ENCODE data around the gene GZF1. TPM values are rescaled to one million over a fixed set of nuclear protein-coding genes. Genes with fewer than 3 reads are reported as not detected.

The GZF1 gene
- polyA plus RNA-seq, 1 of the 3 experiments (the other 2 are of a cell fraction) = 20.6 TPM

GRCh38 chr20:23313271-23313670 is 48.7 kb upstream of the GZF1 start:
- WGBS (ENCODE audit: low lambda C conversion rate) = 3% methylated on average over 1 of the region's 1 CpG
- Histone ChIP-seq H3K27ac (ENCODE audit: low read depth in 2 of 2, low read length in 1 of 2) (no peak overlapping the region), H3K9me2 (no peaks in the 10 kb centered on the region), H3K9me3 (no peaks in the 10 kb centered on the region), H3F3A (replicated peaks; ENCODE audit: insufficient read depth) (no peaks in the 10 kb centered on the region), H3K4me2 (no peak overlapping the region), H4K20me1 (ENCODE audit: insufficient read depth) (no peaks in the 10 kb centered on the region), H3K4me3 (ENCODE audit: low read depth in 2 of 2, low read length in 1 of 2) (no peak overlapping the region), H3K4me1 (ENCODE audit: control insufficient read depth in 1 of 2, insufficient read depth in 2 of 2, low read depth in 1 of 2, low read length in 1 of 2) (no peaks in the 10 kb centered on the region), H3K27me3 (ENCODE audit: insufficient read depth) (peaks cover 61% of the 10 kb centered on the region; the same call in 1 of the 2 replicates), H2AFZ (ENCODE audit: low read depth) (no peak overlapping the region), H3K36me3 (replicated peaks in 1 of 2; ENCODE audit: control insufficient read depth in 1 of 2, insufficient read depth in 2 of 2, low read length in 1 of 2) (no peaks in the 10 kb centered on the region), H3K79me2 (ENCODE audit: insufficient read depth) (no peaks in the 10 kb centered on the region), H3K9ac (no peak overlapping the region)
- ChIA-PET CTCF (no interaction called here), POLR2A (no interaction called here)
- TF ChIP-seq ELF1 (IDR thresholded peaks at IDR 0.05) (no peak), REST (IDR thresholded peaks at IDR 0.05; ENCODE audit: low read depth, low read length) (no peak), YY1 (IDR thresholded peaks at IDR 0.05; ENCODE audit: low read depth) (no peak), USF2 (IDR thresholded peaks at IDR 0.05; ENCODE audit: borderline replicate concordance, low read depth, low read length) (no peak), PBX3 (IDR thresholded peaks at IDR 0.05) (no peak), TCF12 (IDR thresholded peaks at IDR 0.05) (no peak), USF1 (IDR thresholded peaks at IDR 0.05; ENCODE audit: borderline replicate concordance, low read depth) (no peak), IRF3 (IDR thresholded peaks at IDR 0.05; ENCODE audit: low read depth, low read length) (no peak), EZH2phosphoT487 (IDR thresholded peaks at IDR 0.05; ENCODE audit: borderline replicate concordance, low read depth) (no peak), NRF1 (IDR thresholded peaks at IDR 0.05; ENCODE audit: low read depth, low read length) (no peak), ZBTB33 (IDR thresholded peaks at IDR 0.05; ENCODE audit: borderline replicate concordance, low read depth) (no peak), MXI1 (IDR thresholded peaks at IDR 0.05; ENCODE audit: low read depth, low read length) (no peak)
- no peak for DNase-seq

All from SK-N-SH (cell line).